Lower lobe of right lung (tissue), 2 donors: ENCODE results near the gene ACKR3. TPM values are rescaled to one million over a fixed set of nuclear protein-coding genes. Genes with fewer than 3 reads are reported as not detected.

Experiments used
- ATAC-seq, 2 donors: fragments of 200-7000 bp; cut with Tn5 transposase; one replicate each; pipeline ENCODE4 v1.9.1; 2020 to 2022; ENCODE audit warnings: mild to moderate bottlenecking in 2 of 2, moderate library complexity in 2 of 2
- DNase-seq: peaks from one replicate; pipeline ENCODE4 v3.0.0-alpha.2; 2020
- H3K27ac ChIP-seq: fragments of 200-600 bp; one replicate; pipeline ENCODE4 v1.8.0; 2022
- H3K27me3 ChIP-seq: fragments of 200-600 bp; one replicate; pipeline ENCODE4 v1.8.0; 2022; ENCODE audit warnings: low read depth
- H3K36me3 ChIP-seq: fragments of 200-600 bp; one replicate; pipeline ENCODE4 v1.8.0; 2022; ENCODE audit warnings: mild to moderate bottlenecking
- H3K4me1 ChIP-seq: fragments of 200-600 bp; one replicate; pipeline ENCODE4 v1.8.0; 2022
- H3K4me3 ChIP-seq: fragments of 200-600 bp; one replicate; pipeline ENCODE4 v1.8.0; 2022; ENCODE audit warnings: mild to moderate bottlenecking
- H3K9me3 ChIP-seq: fragments of 200-600 bp; one replicate; pipeline ENCODE4 v1.8.0; 2022
- CTCF ChIP-seq: fragments of 200-600 bp; IDR thresholded peaks from one replicate; pipeline ENCODE4 v1.8.0; 2022; ENCODE audit warnings: antibody characterized with exemption, mild to moderate bottlenecking
- intact Hi-C: fragments of 100-400 bp; cut with DNase I; formaldehyde crosslinking; loops from one replicate; pipeline ENCODE4 v1.11.0; 2022
- total RNA-seq: library from RNA; stranded (reverse); fragmentation: NEBNext Ultra II Directional; extraction: Animal tissue kit (Norgen Biotek cat#: 25700); gene quantifications from one replicate; pipeline ENCODE4 v1.2.1, GENCODE V29; 2021
- donor health status: DM: no; HTN: yes; CAD: no; lungs with severe emphysema.

The ACKR3 gene
- total RNA-seq, 1 donor from 2014 or later, result 12.6 TPM

- H3K4me1 ChIP-seq, result no peaks in the 10 kb centered on the region
- no peak overlapping the region for H3K27ac ChIP-seq
- intact Hi-C loops, result no loop called here
- ATAC-seq (no peak), DNase-seq (no peak)
- H3K36me3 ChIP-seq, result no peaks in the 10 kb centered on the region
- no peaks in the 10 kb centered on the region for H3K27me3 ChIP-seq
- H3K9me3 ChIP-seq, result no peaks in the 10 kb centered on the region
- TF ChIP-seq CTCF, result no peak
- H3K4me3 ChIP-seq, result no peak overlapping the region
These were observed 58.8 kb downstream of the ACKR3 start for GRCh38 chr2:236628256-236628901.

- H3K27me3 ChIP-seq, result no peaks in the 10 kb centered on the region
- DNase-seq (no peak), ATAC-seq (no peak)
- no peak overlapping the region for H3K4me3 ChIP-seq
- no peak overlapping the region for H3K27ac ChIP-seq
- intact Hi-C loops, result no loop called here
- no peak for TF ChIP-seq CTCF
- H3K9me3 ChIP-seq, result no peaks in the 10 kb centered on the region
- H3K36me3 ChIP-seq, result no peaks in the 10 kb centered on the region
- H3K4me1 ChIP-seq, result no peaks in the 10 kb centered on the region
These were observed 59.5 kb downstream of the ACKR3 start for GRCh38 chr2:236628981-236629605.

GRCh38 chr2:236629961-236630872 is 60.6 kb downstream of the ACKR3 start:
- ATAC-seq, result no peak

GRCh38 chr2:236631281-236631855 is 61.7 kb downstream of the ACKR3 start:
- no peaks in the 10 kb centered on the region for H3K4me1 ChIP-seq
- intact Hi-C loops, result no loop called here
- ATAC-seq (no peak), DNase-seq (no peak)
- no peak overlapping the region for H3K4me3 ChIP-seq
- TF ChIP-seq CTCF, result no peak
- H3K27ac ChIP-seq, result no peak overlapping the region
- H3K9me3 ChIP-seq, result no peaks in the 10 kb centered on the region
- H3K36me3 ChIP-seq, result no peaks in the 10 kb centered on the region
- no peaks in the 10 kb centered on the region for H3K27me3 ChIP-seq

More at GRCh38 chr2:236629961-236630872, 60.6 kb downstream of the ACKR3 start:
- intact Hi-C loops, result no loop called here
- DNase-seq, result no peak
- Histone ChIP-seq H3K4me1 (no peaks in the 10 kb centered on the region), H3K27ac (no peak overlapping the region), H3K9me3 (no peaks in the 10 kb centered on the region), H3K27me3 (no peaks in the 10 kb centered on the region), H3K36me3 (no peaks in the 10 kb centered on the region), H3K4me3 (no peak overlapping the region)
- no peak for TF ChIP-seq CTCF

GRCh38 chr2:236631856-236632291 is 62.2 kb downstream of the ACKR3 start:
- H3K4me1 ChIP-seq, result no peaks in the 10 kb centered on the region
- no peak overlapping the region for H3K27ac ChIP-seq
- DNase-seq (no peak), ATAC-seq (no peak)
- no peak for TF ChIP-seq CTCF
- no peaks in the 10 kb centered on the region for H3K36me3 ChIP-seq
- intact Hi-C loops, result no loop called here
- no peaks in the 10 kb centered on the region for H3K27me3 ChIP-seq
- no peak overlapping the region for H3K4me3 ChIP-seq
- no peaks in the 10 kb centered on the region for H3K9me3 ChIP-seq
